ENCODE data around the gene RETSAT. TPM values are rescaled to one million over a fixed set of nuclear protein-coding genes. Genes with fewer than 3 reads are reported as not detected.

RETSAT gene
- total and polyA plus RNA-seq, 2 of the 13 experiments (the other 11 are each of a cell fraction or from before 2014, with no cell fraction given), result 46.7 to 61.0 TPM

GRCh38 chr2:85303780-85304531 is 50.4 kb downstream of the RETSAT start (continued):
- no peak for TF ChIP-seq PRDM10 (CRISPR knock-in tag; IDR thresholded peaks at IDR 0.05; ENCODE audit: low read depth)
- no peak for TF ChIP-seq ZBTB21 (CRISPR knock-in tag; IDR thresholded peaks at IDR 0.05)
- no peak for TF ChIP-seq KDM3A (CRISPR knock-in tag; IDR thresholded peaks at IDR 0.05; ENCODE audit: low read depth)
- no peak for TF ChIP-seq PRMT3 (CRISPR knock-in tag; IDR thresholded peaks at IDR 0.05; ENCODE audit: borderline replicate concordance, low read depth)
- TF ChIP-seq ZNF160 (CRISPR knock-in tag; IDR thresholded peaks at IDR 0.05), result no peak
- TF ChIP-seq NFE2L1 (CRISPR knock-in tag; IDR thresholded peaks at IDR 0.05; ENCODE audit: borderline replicate concordance), result 0 out of 2 replicates have a peak, but pooled peaks have one; percentile 30
- no peak for TF ChIP-seq ZNF235 (CRISPR knock-in tag; IDR thresholded peaks at IDR 0.05; ENCODE audit: borderline replicate concordance)
- TF ChIP-seq UBTF (CRISPR knock-in tag; IDR thresholded peaks at IDR 0.05), result 0 out of 2 replicates have a peak, but pooled peaks have one; percentile 21
- 0 out of 2 replicates have a peak, but pooled peaks have one; percentile 41 for TF ChIP-seq ARID2 (CRISPR knock-in tag; IDR thresholded peaks at IDR 0.05; ENCODE audit: borderline replicate concordance)
- no peak for TF ChIP-seq HOXA7 (CRISPR knock-in tag; IDR thresholded peaks at IDR 0.05)
- TF ChIP-seq ZNF839 (CRISPR knock-in tag; IDR thresholded peaks at IDR 0.05; ENCODE audit: borderline replicate concordance), result 0 out of 2 replicates have a peak, but pooled peaks have one; percentile 31
- TF ChIP-seq TIGD3 (CRISPR knock-in tag; IDR thresholded peaks at IDR 0.05; ENCODE audit: borderline replicate concordance), result no peak
- TF ChIP-seq HIVEP1 (CRISPR knock-in tag; IDR thresholded peaks at IDR 0.05), result no peak
- TF ChIP-seq PATZ1 (CRISPR knock-in tag; IDR thresholded peaks at IDR 0.05), result no peak
- TF ChIP-seq ZNF589 (CRISPR knock-in tag; conservative IDR thresholded peaks at IDR 0.05), result no peak
- TF ChIP-seq MBNL3 (CRISPR knock-in tag; conservative IDR thresholded peaks at IDR 0.05), result no peak
- no peak for TF ChIP-seq POLR2A (IDR thresholded peaks at IDR 0.05; ENCODE audit: insufficient read depth in 1 of 2, low read depth in 2 of 2, low read length in 2 of 2)
- no peak for TF ChIP-seq FOXJ3 (CRISPR knock-in tag; IDR thresholded peaks at IDR 0.05; ENCODE audit: borderline replicate concordance)
- 0 out of 2 replicates have a peak, but pooled peaks have one; percentile 40 for TF ChIP-seq TARDBP (CRISPR knock-in tag; IDR thresholded peaks at IDR 0.05)
- TF ChIP-seq ZNF205 (CRISPR knock-in tag; IDR thresholded peaks at IDR 0.05), result 0 out of 2 replicates have a peak, but pooled peaks have one; percentile 25

All from HepG2 (cell line).